IMR-90 (cell line): Measurements from ENCODE around the gene SLC35G6. TPM values are rescaled to one million over a fixed set of nuclear protein-coding genes. Genes with fewer than 3 reads are reported as not detected.

Experiments used
- ATAC-seq: fragments of 200-7000 bp; cut with Tn5 transposase; 2 replicates; pipeline ENCODE4 v1.9.1; 2020; ENCODE audit warnings: low read depth, mild to moderate bottlenecking, moderate library complexity
- BruUV-seq: library from RNA; stranded (reverse); fragments of 400-500 nt; replicated peaks from 2 replicates; lab custom pipeline; 2021; lab: Mats Ljungman, UMichigan
- CTCF ChIA-PET: fragments of 300-600 bp; formaldehyde crosslinking; extraction: SDS; loops from one replicate; lab custom pipeline; 2021; ENCODE audit warnings: antibody characterized with exemption; lab: Yijun Ruan, JAX
- POLR2A ChIA-PET: fragments of 300-600 bp; sonication (Branson Sonifier 250); formaldehyde crosslinking; loops from one replicate; lab custom pipeline; 2022; ENCODE audit warnings: antibody characterized with exemption; ENCODE audit not compliant: unreplicated experiment; lab: Charles Lee
- DNase-seq: peaks from one replicate; pipeline ENCODE4 v3.0.0; 2013
- H2AFZ ChIP-seq: replicated peaks from 2 replicates; pipeline ENCODE3; 2013; ENCODE audit warnings: low read length, mild to moderate bottlenecking; ENCODE audit not compliant: poor library complexity
- H2AK5ac ChIP-seq: 2 replicates; pipeline ENCODE4 v1.6.1; 2013; ENCODE audit warnings: low read depth, low read length, inconsistent platforms
- H2AK9ac ChIP-seq: replicated peaks from 2 replicates; pipeline ENCODE3; 2013; ENCODE audit warnings: mild to moderate bottlenecking, low read depth, low read length, moderate library complexity; ENCODE audit not compliant: poor library complexity
- H2BK120ac ChIP-seq: 2 replicates; pipeline ENCODE4 v1.6.1; 2013; ENCODE audit warnings: low read depth, low read length, inconsistent platforms
- H2BK15ac ChIP-seq: 3 replicates; pipeline ENCODE4 v1.6.1; 2013; ENCODE audit warnings: low read depth, low read length, inconsistent platforms
- H2BK20ac ChIP-seq: 2 replicates; pipeline ENCODE4 v1.6.1; 2013; ENCODE audit warnings: low read depth, mild to moderate bottlenecking, inconsistent platforms, low read length, moderate library complexity
- H2BK5ac ChIP-seq: 2 replicates; pipeline ENCODE4 v1.6.1; 2013; ENCODE audit warnings: mild to moderate bottlenecking, low read depth, low read length, inconsistent platforms; ENCODE audit not compliant: poor library complexity, severe bottlenecking
- H3K14ac ChIP-seq: replicated peaks from 2 replicates; pipeline ENCODE4 v1.6.1; 2013; ENCODE audit warnings: low read depth, low read length, inconsistent platforms
- H3K18ac ChIP-seq: 2 replicates; pipeline ENCODE4 v1.6.1; 2013; ENCODE audit warnings: low read depth, low read length, control low read depth
- H3K23ac ChIP-seq: 2 replicates; pipeline ENCODE4 v1.6.1; 2013; ENCODE audit warnings: low read depth, low read length, inconsistent platforms
- H3K27ac ChIP-seq: 2 replicates; pipeline ENCODE4 v1.5.1; 2013; ENCODE audit warnings: mild to moderate bottlenecking, control low read depth, low read length; ENCODE audit not compliant: insufficient read depth
- H3K27me3 ChIP-seq: 2 replicates; pipeline ENCODE4 v1.6.1; 2013; ENCODE audit warnings: low read length; ENCODE audit not compliant: control insufficient read depth, insufficient read depth
- H3K36me3 ChIP-seq: 2 replicates; pipeline ENCODE4 v1.6.1; 2013; ENCODE audit warnings: low read length, mixed read lengths; ENCODE audit not compliant: control insufficient read depth, insufficient read depth
- H3K4ac ChIP-seq: 2 replicates; pipeline ENCODE4 v1.6.1; 2013; ENCODE audit warnings: low read depth, low read length, inconsistent platforms
- H3K4me1 ChIP-seq: 2 replicates; pipeline ENCODE4 v1.6.1; 2013; ENCODE audit warnings: low read length, mixed read lengths; ENCODE audit not compliant: control insufficient read depth, insufficient read depth
- H3K4me2 ChIP-seq: 2 replicates; pipeline ENCODE4 v1.6.1; 2013; ENCODE audit warnings: low read depth, mild to moderate bottlenecking, control low read depth, low read length, moderate library complexity
- H3K4me3 ChIP-seq: 2 replicates; pipeline ENCODE4 v1.5.1; 2013; ENCODE audit warnings: low read depth, mild to moderate bottlenecking, control low read depth, low read length, moderate library complexity; ENCODE audit not compliant: insufficient read depth
- H3K56ac ChIP-seq: 2 replicates; pipeline ENCODE4 v1.6.1; 2013; ENCODE audit warnings: low read length, inconsistent platforms; ENCODE audit not compliant: insufficient read depth; ENCODE audit errors: extremely low read depth
- H3K79me1 ChIP-seq, 2 experiments: 2 replicates each; pipeline ENCODE4 v1.6.1; 2013; ENCODE audit warnings: low read length in 2 of 2, inconsistent platforms in 1 of 2, low read depth in 1 of 2
- H3K9ac ChIP-seq: 2 replicates; pipeline ENCODE4 v1.6.1; 2013; ENCODE audit warnings: low read depth, low read length, control low read depth
- H3K9me1 ChIP-seq: 2 replicates; pipeline ENCODE4 v1.6.1; 2013; ENCODE audit warnings: low read length, inconsistent platforms; ENCODE audit not compliant: insufficient read depth
- H3K9me3 ChIP-seq: 2 replicates; pipeline ENCODE4 v1.6.1; 2013; ENCODE audit warnings: low read length; ENCODE audit not compliant: control insufficient read depth, insufficient read depth
- H4K20me1 ChIP-seq: 2 replicates; pipeline ENCODE4 v1.6.1; 2013; ENCODE audit warnings: low read length, inconsistent platforms; ENCODE audit not compliant: insufficient read depth
- H4K5ac ChIP-seq: 2 replicates; pipeline ENCODE4 v1.6.1; 2013; ENCODE audit warnings: mild to moderate bottlenecking, low read depth, low read length, control low read depth
- H4K8ac ChIP-seq, 2 experiments: 2 replicates each; pipeline ENCODE4 v1.6.1; 2013; ENCODE audit warnings: low read depth in 2 of 2, low read length in 2 of 2, control low read depth in 1 of 2, inconsistent platforms in 1 of 2
- H4K91ac ChIP-seq: 2 replicates; pipeline ENCODE4 v1.6.1; 2013; ENCODE audit warnings: low read depth, low read length, inconsistent platforms; ENCODE audit not compliant: insufficient read depth
- BHLHE40 ChIP-seq: fragments of 150-350 bp; IDR thresholded peaks from 2 replicates; pipeline ENCODE4 v1.6.1; 2016; ENCODE audit warnings: mild to moderate bottlenecking, low read depth, low read length
- CEBPB ChIP-seq: IDR thresholded peaks from 2 replicates; pipeline ENCODE4 v1.6.1; 2012; ENCODE audit warnings: low read depth, low read length, improper control_type of control experiment
- CHD1 ChIP-seq: IDR thresholded peaks from 2 replicates; pipeline ENCODE4 v1.6.1; 2012; ENCODE audit warnings: low read depth, low read length, improper control_type of control experiment
- MAZ ChIP-seq: IDR thresholded peaks from 2 replicates; pipeline ENCODE4 v1.6.1; 2012; ENCODE audit warnings: low read depth, mild to moderate bottlenecking, low read length, improper control_type of control experiment, moderate library complexity, borderline replicate concordance
- MXI1 ChIP-seq: IDR thresholded peaks from 2 replicates; pipeline ENCODE4 v1.6.1; 2012; ENCODE audit warnings: low read depth, mild to moderate bottlenecking, low read length, moderate library complexity, borderline replicate concordance
- NFE2L2 ChIP-seq: fragments of 150-350 bp; IDR thresholded peaks from 2 replicates; pipeline ENCODE4 v1.6.1; 2016; ENCODE audit warnings: low read depth, mild to moderate bottlenecking, low read length
- RAD21 ChIP-seq: IDR thresholded peaks from 2 replicates; pipeline ENCODE4 v1.6.1; 2012; ENCODE audit warnings: low read length, improper control_type of control experiment
- RCOR1 ChIP-seq: IDR thresholded peaks from 2 replicates; pipeline ENCODE4 v1.6.1; 2012; ENCODE audit warnings: mild to moderate bottlenecking, low read length, improper control_type of control experiment; ENCODE audit not compliant: insufficient replicate concordance
- RFX5 ChIP-seq: IDR thresholded peaks from 2 replicates; pipeline ENCODE4 v1.8.0; 2012; ENCODE audit warnings: low read depth, mild to moderate bottlenecking, low read length, moderate library complexity
- SMC3 ChIP-seq: fragments of 150-350 bp; IDR thresholded peaks from 2 replicates; pipeline ENCODE4 v1.6.1; 2016; ENCODE audit warnings: low read depth, mild to moderate bottlenecking, antibody characterized with exemption, low read length, moderate library complexity
- WGBS, 2 experiments: methylation state at CpG; one replicate each; pipeline versions ENCODE4 v1.1.5 to v1.1.7; 2013; ENCODE audit warnings: missing lambda C conversion rate in 2 of 2; ENCODE audit not compliant: insufficient read length in 1 of 2; ENCODE audit errors: extremely low coverage in 2 of 2; 5-methylcytosine and 5-hydroxymethylcytosine counted together
- dilution Hi-C: fragments of 300-500 bp; cut with HindIII; formaldehyde crosslinking; loops from one replicate; pipeline ENCODE4 v1.14.3; 2018; ENCODE audit warnings: low sequenced_read_pairs; ENCODE audit not compliant: unreplicated experiment
- in situ Hi-C: fragments of 300-500 bp; cut with MboI; formaldehyde crosslinking; loops from 3 replicates; pipeline ENCODE4 v1.14.3; 2019; ENCODE audit warnings: low sequenced_read_pairs, inconsistent platforms, mixed read lengths
- intact Hi-C: fragments of 100-400 bp; cut with micrococcal nuclease; formaldehyde crosslinking; loops from 2 replicates; pipeline ENCODE4 v1.10.0; 2022
- polyA plus RNA-seq, 3 experiments: library from polyadenylated mRNA; depleted of rRNA; stranded (reverse); fragments of >200 nt; gene quantifications; 2 replicates each; pipeline ENCODE4 v1.2.3, GENCODE V29; 2012; ENCODE audit warnings: low replicate concordance in 1 of 3
- total RNA-seq: library from RNA; depleted of rRNA; stranded (reverse); fragments of >200 nt; gene quantifications from 2 replicates; pipeline ENCODE4 v1.2.3, GENCODE V29; 2012

The SLC35G6 gene
- total and polyA plus RNA-seq, 2 of the 4 experiments (the other 2 are of a cell fraction), result not detected

GRCh38 chr17:7495906-7496434 lies 14.7 kb downstream of the SLC35G6 start:
- no peak for DNase-seq
- H3K4me1 ChIP-seq, result no peaks in the 10 kb centered on the region
- no peak overlapping the region for H3K14ac ChIP-seq
- H4K8ac ChIP-seq, result no peak overlapping the region
- H3K9ac ChIP-seq, result no peak overlapping the region
- no peak overlapping the region for H3K27ac ChIP-seq
- no peak overlapping the region for H2AK5ac ChIP-seq
- peaks cover 54% of the 10 kb centered on the region for H3K36me3 ChIP-seq
- TF ChIP-seq RAD21, result no peak
- TF ChIP-seq CHD1, result no peak
- no peak for TF ChIP-seq SMC3
- TF ChIP-seq RFX5, result no peak
- no peak for TF ChIP-seq BHLHE40
- TF ChIP-seq MAZ, result no peak
- no peak for TF ChIP-seq RCOR1
- no peak for TF ChIP-seq NFE2L2
- no peak for TF ChIP-seq CEBPB
- TF ChIP-seq MXI1, result no peak
- H2BK20ac ChIP-seq, result no peak overlapping the region
- WGBS, 2 experiments, result 97% methylated on average over 6 of the region's 12 CpGs; no CpG with 5 or more reads in 1 of the 2 experiments
- no peak overlapping the region for H3K56ac ChIP-seq
- H2BK15ac ChIP-seq, result no peak overlapping the region
- H3K79me1 ChIP-seq, result peaks cover 48 to 72% of the 10 kb centered on the region in 2 experiments
- ChIA-PET POLR2A (no interaction called here), CTCF (interaction anchor here (0.9 kb wide), 1 partner anchor 10 kb away, joined by 3 read pairs; no protein-coding TSS in a partner anchor)
- H4K5ac ChIP-seq, result no peak overlapping the region
- H3K9me3 ChIP-seq, result no peaks in the 10 kb centered on the region
- in situ Hi-C loops, result no loop called here
- H2BK120ac ChIP-seq, result no peak overlapping the region
- H4K20me1 ChIP-seq, result peaks cover 62% of the 10 kb centered on the region
- no peak overlapping the region for H3K4ac ChIP-seq
- no peak overlapping the region for H4K91ac ChIP-seq
- H2AFZ ChIP-seq, result no peak overlapping the region
- dilution Hi-C loops, result no loop called here
- no peak overlapping the region for H3K23ac ChIP-seq
- no peak overlapping the region for H2BK5ac ChIP-seq
- H3K9me1 ChIP-seq, result peaks cover 12% of the 10 kb centered on the region; the same call in 1 of the 2 replicates
- no peak overlapping the region for H3K4me3 ChIP-seq
- H3K18ac ChIP-seq, result no peak overlapping the region
- no peak for ATAC-seq
- H3K27me3 ChIP-seq, result no peaks in the 10 kb centered on the region
- no TSS peak for BruUV-seq
- H2AK9ac ChIP-seq, result no peak overlapping the region
- no peak overlapping the region for H3K4me2 ChIP-seq
- intact Hi-C loops, result no loop called here
